K562 (cell line): ENCODE data around the gene ARF1. TPM values are rescaled to one million over a fixed set of nuclear protein-coding genes. Genes with fewer than 3 reads are reported as not detected.

ENCODE experiments used
- BRD9 ChIP-seq: fragments of 450-650 bp; IDR thresholded peaks from 2 replicates; pipeline ENCODE4 v1.6.1; 2018; ENCODE audit warnings: low read depth; ENCODE audit not compliant: partially characterized antibody
- CREM ChIP-seq: IDR thresholded peaks from 2 replicates; pipeline ENCODE4 v1.6.1; 2014; ENCODE audit warnings: antibody characterized with exemption, low read depth
- HNRNPLL ChIP-seq: fragments of 200-400 bp; formaldehyde crosslinking; IDR thresholded peaks from 2 replicates; pipeline ENCODE4 v1.6.1; 2017; ENCODE audit warnings: low read length, low read depth, mild to moderate bottlenecking; ENCODE audit not compliant: poor library complexity, severe bottlenecking
- PURB ChIP-seq: sonication (generic); formaldehyde crosslinking; IDR thresholded peaks from 2 replicates; pipeline ENCODE4 v1.9.0; 2021; ENCODE audit warnings: low read depth, mild to moderate bottlenecking, missing genetic modification reagents
- RAD51 ChIP-seq: fragments of 450-650 bp; IDR thresholded peaks from 2 replicates; pipeline ENCODE4 v1.7.1; 2016; ENCODE audit warnings: low read depth, mild to moderate bottlenecking, borderline replicate concordance
- SREBF2 ChIP-seq: sonication (generic); formaldehyde crosslinking; IDR thresholded peaks from 2 replicates; pipeline ENCODE4 v1.4.0; 2020; ENCODE audit warnings: mild to moderate bottlenecking, missing genetic modification reagents
- SUPT5H ChIP-seq: fragments of 450-650 bp; IDR thresholded peaks from 2 replicates; pipeline ENCODE4 v1.6.1; 2016
- TCF3 ChIP-seq: sonication (generic); formaldehyde crosslinking; IDR thresholded peaks from 2 replicates; pipeline ENCODE4 v1.4.0; 2020; ENCODE audit warnings: mild to moderate bottlenecking, missing genetic modification reagents
- ZFX ChIP-seq: sonication (generic); formaldehyde crosslinking; IDR thresholded peaks from 2 replicates; pipeline ENCODE4 v1.8.0; 2022; ENCODE audit warnings: mild to moderate bottlenecking, missing genetic modification reagents, moderate library complexity
- ZNF75A ChIP-seq: fragments of 450-650 bp; formaldehyde crosslinking; IDR thresholded peaks from 2 replicates; pipeline ENCODE4 v1.4.0; 2020; ENCODE audit warnings: mild to moderate bottlenecking
- polyA plus RNA-seq, 8 experiments: library from polyadenylated mRNA; depleted of rRNA in 4 of 8; stranded (reverse) in 5 of 8; unstranded in 3 of 8; fragments of >200 nt; fragmentation: Nextera tagmentation in 2 of 8; fragmentation: Illumina TruSeq in 1 of 8; extraction: Ambion mirVana in 2 of 8; extraction: Trizol in 1 of 8; gene quantifications; 2 replicates each; pipeline versions ENCODE4 v1.2.1 to v1.2.3, GENCODE V29; 2011 to 2014; ENCODE audit warnings: inconsistent platforms in 1 of 8, missing spikeins in 1 of 8
- total RNA-seq, 7 experiments: library from RNA; depleted of rRNA in 6 of 7; stranded (reverse); fragments of >200 nt in 6 of 7; fragmentation: Illumina TruSeq in 2 of 7; extraction: Trizol in 2 of 7; gene quantifications; 2 replicates each; pipeline versions ENCODE4 v1.2.1 to v1.2.3, GENCODE V29; 2011 to 2021; ENCODE audit warnings: low replicate concordance in 1 of 7
- TF ChIP-seq, protein P1 (sequence below), 2 experiments: fragments of 200-800 bp in 1 of 2; sonication (Bioruptor generic) in 1 of 2; sonication (generic) in 1 of 2; formaldehyde crosslinking in 1 of 2; IDR thresholded peaks in 1 of 2; conservative IDR thresholded peaks in 1 of 2; 2 replicates each; pipeline versions ENCODE4 v1.5.0 to v1.6.1; 2016 to 2020; ENCODE audit warnings: missing compliant biosample characterization in 1 of 2, missing genetic modification characterization in 1 of 2, missing genetic modification reagents in 1 of 2
- TF ChIP-seq, protein P2 (sequence below): fragments of 450-650 bp; IDR thresholded peaks from 2 replicates; pipeline ENCODE4 v1.6.1; 2016; ENCODE audit warnings: antibody characterized with exemption
- TF ChIP-seq, protein P3 (sequence below), 2 experiments: fragments of 450-650 bp; formaldehyde crosslinking in 1 of 2; IDR thresholded peaks; 2 replicates each; pipeline versions ENCODE4 v1.4.0 to v1.6.1; 2014 to 2020; ENCODE audit warnings: mild to moderate bottlenecking in 2 of 2, borderline replicate concordance in 1 of 2, low read depth in 1 of 2

Gene ARF1
- total and polyA plus RNA-seq, 9 of the 15 experiments (the other 6 are each of a cell fraction or from before 2014, with no cell fraction given) = 69.8 to 593 (median 325) TPM

- TF ChIP-seq, protein P1, sequence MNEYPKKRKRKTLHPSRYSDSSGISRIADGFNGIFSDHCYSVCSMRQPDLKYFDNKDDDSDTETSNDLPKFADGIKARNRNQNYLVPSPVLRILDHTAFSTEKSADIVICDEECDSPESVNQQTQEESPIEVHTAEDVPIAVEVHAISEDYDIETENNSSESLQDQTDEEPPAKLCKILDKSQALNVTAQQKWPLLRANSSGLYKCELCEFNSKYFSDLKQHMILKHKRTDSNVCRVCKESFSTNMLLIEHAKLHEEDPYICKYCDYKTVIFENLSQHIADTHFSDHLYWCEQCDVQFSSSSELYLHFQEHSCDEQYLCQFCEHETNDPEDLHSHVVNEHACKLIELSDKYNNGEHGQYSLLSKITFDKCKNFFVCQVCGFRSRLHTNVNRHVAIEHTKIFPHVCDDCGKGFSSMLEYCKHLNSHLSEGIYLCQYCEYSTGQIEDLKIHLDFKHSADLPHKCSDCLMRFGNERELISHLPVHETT (CRISPR knock-in tag; conservative IDR thresholded peaks at IDR 0.05 in 1 of 2, IDR thresholded peaks at IDR 0.05 in 1 of 2) = peak in 1 of 2 experiments; percentile 86; a peak in 2 of 4 replicates
- TF ChIP-seq, protein P2, sequence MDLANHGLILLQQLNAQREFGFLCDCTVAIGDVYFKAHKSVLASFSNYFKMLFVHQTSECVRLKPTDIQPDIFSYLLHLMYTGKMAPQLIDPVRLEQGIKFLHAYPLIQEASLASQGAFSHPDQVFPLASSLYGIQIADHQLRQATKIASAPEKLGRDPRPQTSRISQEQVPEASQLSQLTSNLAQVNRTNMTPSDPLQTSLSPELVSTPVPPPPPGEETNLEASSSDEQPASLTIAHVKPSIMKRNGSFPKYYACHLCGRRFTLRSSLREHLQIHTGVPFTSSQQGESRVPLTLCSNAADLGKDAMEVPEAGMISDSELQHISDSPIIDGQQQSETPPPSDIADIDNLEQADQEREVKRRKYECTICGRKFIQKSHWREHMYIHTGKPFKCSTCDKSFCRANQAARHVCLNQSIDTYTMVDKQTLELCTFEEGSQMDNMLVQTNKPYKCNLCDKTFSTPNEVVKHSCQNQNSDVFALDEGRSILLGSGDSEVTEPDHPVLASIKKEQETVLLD = peak; percentile 24; the same call in 1 of the 2 replicates
- TF ChIP-seq, protein P3, sequence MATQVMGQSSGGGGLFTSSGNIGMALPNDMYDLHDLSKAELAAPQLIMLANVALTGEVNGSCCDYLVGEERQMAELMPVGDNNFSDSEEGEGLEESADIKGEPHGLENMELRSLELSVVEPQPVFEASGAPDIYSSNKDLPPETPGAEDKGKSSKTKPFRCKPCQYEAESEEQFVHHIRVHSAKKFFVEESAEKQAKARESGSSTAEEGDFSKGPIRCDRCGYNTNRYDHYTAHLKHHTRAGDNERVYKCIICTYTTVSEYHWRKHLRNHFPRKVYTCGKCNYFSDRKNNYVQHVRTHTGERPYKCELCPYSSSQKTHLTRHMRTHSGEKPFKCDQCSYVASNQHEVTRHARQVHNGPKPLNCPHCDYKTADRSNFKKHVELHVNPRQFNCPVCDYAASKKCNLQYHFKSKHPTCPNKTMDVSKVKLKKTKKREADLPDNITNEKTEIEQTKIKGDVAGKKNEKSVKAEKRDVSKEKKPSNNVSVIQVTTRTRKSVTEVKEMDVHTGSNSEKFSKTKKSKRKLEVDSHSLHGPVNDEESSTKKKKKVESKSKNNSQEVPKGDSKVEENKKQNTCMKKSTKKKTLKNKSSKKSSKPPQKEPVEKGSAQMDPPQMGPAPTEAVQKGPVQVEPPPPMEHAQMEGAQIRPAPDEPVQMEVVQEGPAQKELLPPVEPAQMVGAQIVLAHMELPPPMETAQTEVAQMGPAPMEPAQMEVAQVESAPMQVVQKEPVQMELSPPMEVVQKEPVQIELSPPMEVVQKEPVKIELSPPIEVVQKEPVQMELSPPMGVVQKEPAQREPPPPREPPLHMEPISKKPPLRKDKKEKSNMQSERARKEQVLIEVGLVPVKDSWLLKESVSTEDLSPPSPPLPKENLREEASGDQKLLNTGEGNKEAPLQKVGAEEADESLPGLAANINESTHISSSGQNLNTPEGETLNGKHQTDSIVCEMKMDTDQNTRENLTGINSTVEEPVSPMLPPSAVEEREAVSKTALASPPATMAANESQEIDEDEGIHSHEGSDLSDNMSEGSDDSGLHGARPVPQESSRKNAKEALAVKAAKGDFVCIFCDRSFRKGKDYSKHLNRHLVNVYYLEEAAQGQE (IDR thresholded peaks at IDR 0.05; ENCODE audit: borderline replicate concordance) = no peak
- TF ChIP-seq, protein P3 (CRISPR knock-in tag; IDR thresholded peaks at IDR 0.05; ENCODE audit: low read depth) = 0 out of 2 replicates have a peak, but pooled peaks have one; percentile 27
- TF ChIP-seq PURB (CRISPR knock-in tag) (no peak), CREM (peak; percentile 100), SREBF2 (CRISPR knock-in tag) (0 out of 2 replicates have a peak, but pooled peaks have one; percentile 62), TCF3 (CRISPR knock-in tag) (0 out of 2 replicates have a peak, but pooled peaks have one; percentile 7), BRD9 (no peak), ZFX (peak; percentile 76), ZNF75A (CRISPR knock-in tag) (no peak), HNRNPLL (peak; percentile 32), RAD51 (peak; percentile 54; the same call in 1 of the 2 replicates), SUPT5H (peak; percentile 96)
Observed at GRCh38 chr1:228109073-228109961, 26.8 kb downstream of the ARF1 start, which contains the start of gene MRPL55 (continued).
